HUES64 (cell line): ENCODE measurements around the gene LZTR1.
"Not testable (repeated sequence)": the region's sequence is repeated elsewhere in the genome, so short reads cannot be mapped to it uniquely, and the experiment has no call there.

Experiments used
- H3K27ac ChIP-seq: 2 replicates; pipeline ENCODE4 v1.7.0; 2013; ENCODE audit warnings: low read depth, low read length, inconsistent platforms
- H3K27me3 ChIP-seq: 2 replicates; pipeline ENCODE4 v1.6.1; 2013; ENCODE audit warnings: mild to moderate bottlenecking, low read length; ENCODE audit not compliant: insufficient read depth
- H3K36me3 ChIP-seq: 2 replicates; pipeline ENCODE4 v1.6.1; 2013; ENCODE audit warnings: mild to moderate bottlenecking, low read length; ENCODE audit not compliant: insufficient read depth
- H3K4me1 ChIP-seq: 2 replicates; pipeline ENCODE4 v1.6.1; 2013; ENCODE audit warnings: mild to moderate bottlenecking, low read length, moderate library complexity; ENCODE audit not compliant: insufficient read depth
- H3K4me3 ChIP-seq: 2 replicates; pipeline ENCODE4 v1.5.1; 2013; ENCODE audit warnings: mild to moderate bottlenecking, low read length, moderate library complexity
- H3K9ac ChIP-seq: 2 replicates; pipeline ENCODE4 v1.6.1; 2013; ENCODE audit warnings: mild to moderate bottlenecking, low read depth, low read length
- H3K9me3 ChIP-seq: 2 replicates; pipeline ENCODE4 v1.6.1; 2013; ENCODE audit warnings: low read depth, low read length; ENCODE audit not compliant: insufficient read depth
- WGBS: fragments of 150-250, 120-280 bp; methylation state at CpG from one replicate; pipeline ENCODE4 v1.1.7; 2013; ENCODE audit warnings: missing lambda C conversion rate; 5-methylcytosine and 5-hydroxymethylcytosine counted together

The LZTR1 gene

GRCh38 chr22:20968281-20968977 is 13.7 kb upstream of the LZTR1 start:
- H3K9me3 ChIP-seq, result no peaks in the 10 kb centered on the region
- H3K4me1 ChIP-seq, result peaks cover 6% of the 10 kb centered on the region; the same call in 1 of the 2 replicates
- H3K9ac ChIP-seq, result no peak overlapping the region
- WGBS, result 77% methylated on average over 6 of the region's 7 CpGs
- H3K27ac ChIP-seq, result no peak overlapping the region
- no peak overlapping the region for H3K4me3 ChIP-seq
- no peaks in the 10 kb centered on the region for H3K36me3 ChIP-seq
- H3K27me3 ChIP-seq, result peaks cover 64% of the 10 kb centered on the region

DNA sequence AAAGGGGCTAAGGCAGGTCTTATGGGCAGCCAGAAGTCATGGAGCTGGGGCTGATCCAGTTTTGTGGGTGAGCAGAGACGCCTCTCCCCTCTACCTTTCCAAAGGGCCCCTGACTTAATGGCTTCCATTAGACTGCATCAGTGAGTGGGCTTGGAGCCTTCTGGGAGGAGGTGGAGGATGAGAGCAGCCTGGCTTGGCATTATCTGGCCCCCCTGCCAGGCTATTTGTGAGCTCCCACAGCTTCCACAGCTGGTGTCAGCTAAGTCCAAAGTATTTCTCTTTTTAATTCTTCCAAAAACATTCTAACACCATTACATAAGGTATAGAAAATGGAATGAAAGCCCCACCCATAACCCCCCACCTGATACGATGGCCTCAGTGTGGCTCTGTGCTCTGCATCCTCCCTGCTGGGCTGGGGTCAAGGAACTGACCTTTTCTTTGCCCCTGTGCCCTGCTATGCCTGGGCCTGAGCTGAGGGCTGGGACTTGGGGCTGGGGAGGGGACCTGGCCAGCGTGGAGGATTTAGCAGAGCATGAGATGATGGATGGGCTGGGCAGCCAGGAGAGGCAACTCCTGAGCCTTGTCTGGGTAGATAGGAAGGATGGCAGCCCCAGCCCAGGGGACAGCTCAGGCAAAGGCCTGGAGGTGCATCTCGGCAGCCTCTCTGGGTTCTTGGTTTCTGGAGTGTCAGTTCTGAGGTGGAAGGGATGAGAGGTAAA is 11.0 kb upstream of the LZTR1 start:
- no peak overlapping the region for H3K9ac ChIP-seq
- no peaks in the 10 kb centered on the region for H3K36me3 ChIP-seq
- 53% methylated on average over 4 of the region's 4 CpGs for WGBS
- H3K27me3 ChIP-seq, result peaks cover 39% of the 10 kb centered on the region
- no peak overlapping the region for H3K27ac ChIP-seq
- no peaks in the 10 kb centered on the region for H3K9me3 ChIP-seq
- H3K4me3 ChIP-seq, result no peak overlapping the region
- peaks cover 6% of the 10 kb centered on the region; the same call in 1 of the 2 replicates for H3K4me1 ChIP-seq

GRCh38 chr22:20972014-20972694 is 9.9 kb upstream of the LZTR1 start:
- not testable (repeated sequence) for H3K4me3 ChIP-seq, H3K27ac ChIP-seq, H3K9ac ChIP-seq, H3K36me3 ChIP-seq, H3K9me3 ChIP-seq, H3K4me1 ChIP-seq
- 93% methylated on average over 10 of the region's 11 CpGs for WGBS
- H3K27me3 ChIP-seq, result peaks cover 28% of the 10 kb centered on the region

GRCh38 chr22:20972933-20973577 is 9.0 kb upstream of the LZTR1 start:
- Histone ChIP-seq H3K4me1 (peaks cover 5% of the 10 kb centered on the region; the same call in 1 of the 2 replicates), H3K9ac (no peak overlapping the region), H3K36me3 (no peaks in the 10 kb centered on the region), H3K4me3 (no peak overlapping the region), H3K27ac (no peak overlapping the region), H3K9me3 (no peaks in the 10 kb centered on the region), H3K27me3 (peaks cover 20% of the 10 kb centered on the region)
- 83% methylated on average over 20 of the region's 21 CpGs for WGBS

GRCh38 chr22:20973634-20974286 is 8.3 kb upstream of the LZTR1 start:
- WGBS, result 87% methylated on average over 21 of the region's 21 CpGs
- no peak overlapping the region for H3K27ac ChIP-seq
- peaks cover 6% of the 10 kb centered on the region for H3K9me3 ChIP-seq
- no peaks in the 10 kb centered on the region for H3K36me3 ChIP-seq
- no peak overlapping the region for H3K9ac ChIP-seq
- H3K4me1 ChIP-seq, result no peaks in the 10 kb centered on the region
- no peak overlapping the region for H3K4me3 ChIP-seq
- peaks cover 13% of the 10 kb centered on the region for H3K27me3 ChIP-seq

DNA sequence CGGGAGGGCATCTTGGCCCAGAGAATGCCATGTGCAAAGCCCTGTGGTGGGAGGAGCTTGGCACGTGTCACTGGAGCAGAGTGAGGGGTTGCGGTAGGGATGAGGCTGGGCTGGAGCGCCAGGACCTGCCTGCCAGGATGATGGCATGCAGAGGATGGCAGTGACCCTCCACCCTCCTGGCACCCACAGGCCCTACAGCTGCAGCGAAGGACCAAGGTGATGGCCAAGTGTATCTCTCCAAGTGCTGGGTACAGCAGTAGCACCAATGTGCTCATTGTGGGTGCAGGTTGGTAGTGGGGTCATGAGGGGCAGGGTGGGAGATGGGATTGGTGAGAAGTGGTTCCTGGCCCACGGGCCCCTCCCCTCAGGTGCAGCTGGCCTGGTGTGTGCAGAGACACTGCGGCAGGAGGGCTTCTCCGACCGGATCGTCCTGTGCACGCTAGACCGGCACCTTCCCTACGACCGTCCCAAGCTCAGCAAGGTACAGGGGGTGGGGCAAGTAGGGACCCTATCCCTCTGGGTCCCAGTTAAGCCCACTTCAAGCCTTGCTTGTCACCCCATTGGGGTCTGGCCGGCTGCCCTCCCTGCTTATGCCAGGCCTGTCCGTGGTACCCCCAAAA is 7.7 kb upstream of the LZTR1 start:
- Histone ChIP-seq H3K9me3 (peaks cover 9% of the 10 kb centered on the region), H3K36me3 (no peaks in the 10 kb centered on the region), H3K4me3 (no peak overlapping the region), H3K27me3 (peaks cover 8% of the 10 kb centered on the region), H3K4me1 (peaks cover under 1% of the 10 kb centered on the region; the same call in 1 of the 2 replicates), H3K27ac (no peak overlapping the region), H3K9ac (no peak overlapping the region)
- 88% methylated on average over 16 of the region's 16 CpGs for WGBS

DNA sequence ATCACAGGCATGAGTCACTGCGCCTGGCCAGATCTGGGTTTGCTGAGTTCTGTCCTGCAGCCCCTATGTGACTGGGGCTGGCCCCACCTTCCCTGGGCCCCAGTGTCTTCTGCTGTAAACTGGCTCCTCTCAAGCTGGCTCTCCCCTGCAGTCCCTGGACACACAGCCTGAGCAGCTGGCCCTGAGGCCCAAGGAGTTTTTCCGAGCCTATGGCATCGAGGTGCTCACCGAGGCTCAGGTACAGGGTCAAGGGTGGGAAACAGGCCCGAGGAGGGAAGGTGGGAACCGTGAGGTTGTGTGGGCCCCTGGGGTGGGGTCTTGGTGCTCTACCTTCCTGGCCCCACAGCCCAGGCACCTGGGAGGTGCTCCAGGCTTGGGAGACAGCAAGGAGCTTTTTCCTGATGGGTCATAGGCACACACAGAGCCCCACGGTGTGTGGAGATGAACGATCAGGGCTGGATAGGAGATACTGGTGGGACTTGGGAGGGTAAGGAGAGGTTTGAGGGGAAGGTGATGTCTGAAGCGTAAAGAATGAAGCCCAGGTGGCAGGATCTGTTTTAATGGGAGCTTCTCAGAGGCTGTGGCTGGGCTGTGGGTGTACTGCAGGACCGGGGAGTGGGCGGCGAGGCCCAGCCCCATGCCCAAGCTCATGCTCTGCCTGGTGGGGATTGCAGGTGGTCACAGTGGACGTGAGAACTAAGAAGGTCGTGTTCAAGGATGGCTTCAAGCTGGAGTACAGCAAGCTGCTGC is 6.4 kb upstream of the LZTR1 start:
- no peak overlapping the region for H3K27ac ChIP-seq
- 90% methylated on average over 14 of the region's 14 CpGs for WGBS
- peaks cover 9% of the 10 kb centered on the region; the same call in 1 of the 2 replicates for H3K4me1 ChIP-seq
- H3K27me3 ChIP-seq, result peaks cover 11% of the 10 kb centered on the region
- H3K4me3 ChIP-seq, result no peak overlapping the region
- no peaks in the 10 kb centered on the region for H3K36me3 ChIP-seq
- peaks cover 9% of the 10 kb centered on the region for H3K9me3 ChIP-seq
- H3K9ac ChIP-seq, result no peak overlapping the region

DNA sequence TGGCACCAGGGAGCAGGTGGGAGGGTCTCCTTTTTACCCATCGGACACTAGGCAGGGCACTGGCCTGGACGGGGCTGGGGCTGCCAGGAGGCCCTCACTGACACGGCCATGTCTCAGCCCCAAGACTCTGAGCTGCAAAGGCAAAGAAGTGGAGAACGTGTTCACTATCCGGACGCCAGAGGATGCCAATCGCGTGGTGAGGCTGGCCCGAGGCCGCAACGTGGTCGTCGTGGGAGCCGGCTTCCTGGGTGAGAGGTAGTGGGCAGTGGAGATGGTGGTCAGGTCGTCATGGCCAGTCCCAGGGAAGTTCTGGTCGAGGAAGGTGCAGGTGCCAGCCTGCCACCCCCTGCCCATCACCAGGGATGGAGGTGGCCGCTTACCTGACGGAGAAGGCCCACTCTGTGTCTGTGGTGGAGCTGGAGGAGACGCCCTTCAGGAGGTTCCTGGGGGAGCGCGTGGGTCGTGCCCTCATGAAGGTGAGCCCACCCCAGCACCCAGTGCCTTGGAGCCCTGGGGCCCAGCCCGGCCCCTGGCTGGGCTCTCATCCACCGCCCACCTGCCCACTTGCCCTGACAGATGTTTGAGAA is 5.7 kb upstream of the LZTR1 start:
- Histone ChIP-seq H3K9ac (no peak overlapping the region), H3K4me1 (peaks cover 12% of the 10 kb centered on the region), H3K9me3 (peaks cover 9% of the 10 kb centered on the region), H3K27ac (no peak overlapping the region), H3K27me3 (peaks cover 11% of the 10 kb centered on the region), H3K4me3 (no peak overlapping the region), H3K36me3 (no peaks in the 10 kb centered on the region)
- 92% methylated on average over 24 of the region's 24 CpGs for WGBS

DNA sequence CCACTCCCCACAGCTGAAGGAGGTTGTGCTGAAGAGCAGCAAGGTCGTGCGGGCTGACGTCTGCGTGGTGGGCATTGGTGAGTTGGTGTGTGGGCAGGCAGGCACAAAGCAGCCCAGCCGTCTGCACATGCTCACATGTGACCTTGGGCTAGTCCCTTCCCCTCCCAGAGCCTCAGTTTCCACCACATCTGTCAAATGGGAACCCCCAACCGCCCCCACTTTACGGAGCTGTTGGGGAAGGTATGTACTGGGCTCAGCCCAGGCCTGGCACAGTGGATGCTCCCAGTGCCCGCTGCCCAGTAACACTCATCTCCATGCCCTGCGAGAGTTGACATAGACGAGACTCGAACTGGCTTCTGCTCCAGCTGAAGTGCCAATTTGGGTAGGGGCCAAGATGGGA is 5.1 kb upstream of the LZTR1 start:
- Histone ChIP-seq H3K9me3 (peaks cover 9% of the 10 kb centered on the region), H3K4me3 (no peak overlapping the region), H3K27ac (no peak overlapping the region), H3K36me3 (no peaks in the 10 kb centered on the region), H3K27me3 (peaks cover 11% of the 10 kb centered on the region), H3K4me1 (peaks cover 14% of the 10 kb centered on the region), H3K9ac (no peak overlapping the region)
- 90% methylated on average over 7 of the region's 11 CpGs for WGBS
